Colon (tissue), 2 donors: ENCODE measurements around the gene C2orf92.
A peak's percentile ranks its signal among the peaks of the same experiment; 100 is the strongest.
"Not testable (repeated sequence)": the region's sequence is repeated elsewhere in the genome, so short reads cannot be mapped to it uniquely, and the experiment has no call there.

Experiments used
- FAIRE-seq: peaks from 2 replicates; lab custom pipeline; 2012; peaks lifted over from hg19 to GRCh38; lab: Jason Lieb, UNC
- donor health status: control.
- donor health status: control.

The C2orf92 gene

GRCh38 chr2:97695744-97696143 is 26.2 kb downstream of the C2orf92 start:
- FAIRE-seq = no peak

- peak; percentile 51 for FAIRE-seq
Measured at GRCh38 chr2:97697252-97698235, 28.0 kb downstream of the C2orf92 start.

GRCh38 chr2:97698530-97698929 is 29.0 kb downstream of the C2orf92 start:
- no peak for FAIRE-seq

DNA sequence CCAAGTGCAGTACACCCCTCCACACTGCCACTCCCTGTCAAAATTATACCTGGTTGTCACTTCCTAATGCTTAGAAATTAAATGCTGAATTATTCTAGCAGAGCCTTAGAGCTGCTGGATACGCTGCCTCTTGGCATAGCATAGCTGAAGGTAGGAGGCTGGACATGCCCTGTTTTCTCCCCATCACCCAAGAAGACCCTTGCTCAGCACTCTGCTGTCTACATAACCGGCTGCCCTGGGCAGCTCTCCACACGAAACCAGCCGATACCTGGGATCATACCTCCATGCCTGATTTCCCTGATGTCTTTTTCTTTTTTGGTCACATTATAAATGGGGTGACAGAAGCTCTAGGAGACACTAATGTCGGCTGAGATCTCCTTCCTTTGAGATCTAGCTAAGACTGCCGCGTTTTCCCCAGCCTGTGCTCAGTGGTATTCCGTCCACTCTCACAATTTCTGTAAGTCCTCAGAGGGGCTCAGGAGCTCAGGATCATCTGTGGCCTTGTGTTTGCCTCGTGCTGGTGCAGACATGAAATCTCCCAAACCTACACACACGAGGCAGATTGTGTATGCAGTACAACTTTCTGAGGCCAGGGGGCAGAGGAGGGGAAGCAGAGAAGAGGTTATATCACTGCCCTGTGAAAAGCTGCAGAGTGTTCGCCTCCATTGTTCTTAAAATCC is 30.4 kb downstream of the C2orf92 start:
- no peak for FAIRE-seq

- FAIRE-seq = no peak
Measured at GRCh38 chr2:97701186-97701585, 31.7 kb downstream of the C2orf92 start.

- FAIRE-seq = no peak
Measured at GRCh38 chr2:97701851-97702465, 32.4 kb downstream of the C2orf92 start.

GRCh38 chr2:97702731-97703470 is 33.4 kb downstream of the C2orf92 start:
- no peak for FAIRE-seq

DNA sequence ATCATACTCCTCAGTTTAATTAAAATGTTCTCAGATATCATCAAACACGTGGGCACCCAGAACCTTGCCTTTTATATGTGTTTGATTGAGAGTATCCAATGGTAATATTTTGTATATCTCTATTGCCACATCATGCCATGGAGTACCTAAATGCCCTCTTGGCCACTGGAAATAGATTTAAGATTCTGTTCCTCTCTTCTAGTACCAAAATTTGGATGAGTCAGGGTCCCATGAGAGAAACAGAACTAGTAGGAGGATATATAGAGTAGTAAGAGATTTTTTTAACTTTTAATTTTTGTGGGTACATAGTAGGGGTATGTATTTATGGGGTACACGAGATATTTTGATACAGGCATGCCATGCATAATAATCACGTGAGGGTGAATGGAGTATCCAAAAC is 34.2 kb downstream of the C2orf92 start:
- FAIRE-seq = no peak

DNA sequence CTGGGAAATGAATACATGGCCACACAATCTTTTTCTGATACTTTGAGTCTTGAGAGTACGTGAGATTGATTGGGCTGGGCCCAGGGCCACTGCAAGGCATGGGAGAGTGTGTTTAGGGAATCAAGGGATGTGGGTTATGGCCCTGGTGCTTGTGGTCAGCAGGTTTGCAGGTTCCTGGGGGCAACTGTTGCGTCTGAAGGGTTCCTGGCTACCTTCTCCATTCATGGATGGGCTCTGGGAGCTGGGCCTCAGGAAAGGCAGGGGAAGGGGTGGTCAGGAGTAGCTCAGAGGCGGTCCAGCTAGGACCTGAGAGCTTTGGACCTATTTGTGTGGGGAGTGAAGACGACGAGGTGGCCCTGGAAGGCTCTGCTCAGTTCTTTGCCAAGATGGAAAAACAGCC is 35.5 kb downstream of the C2orf92 start:
- no peak for FAIRE-seq

GRCh38 chr2:97706112-97706511 is 36.6 kb downstream of the C2orf92 start:
- no peak for FAIRE-seq

DNA sequence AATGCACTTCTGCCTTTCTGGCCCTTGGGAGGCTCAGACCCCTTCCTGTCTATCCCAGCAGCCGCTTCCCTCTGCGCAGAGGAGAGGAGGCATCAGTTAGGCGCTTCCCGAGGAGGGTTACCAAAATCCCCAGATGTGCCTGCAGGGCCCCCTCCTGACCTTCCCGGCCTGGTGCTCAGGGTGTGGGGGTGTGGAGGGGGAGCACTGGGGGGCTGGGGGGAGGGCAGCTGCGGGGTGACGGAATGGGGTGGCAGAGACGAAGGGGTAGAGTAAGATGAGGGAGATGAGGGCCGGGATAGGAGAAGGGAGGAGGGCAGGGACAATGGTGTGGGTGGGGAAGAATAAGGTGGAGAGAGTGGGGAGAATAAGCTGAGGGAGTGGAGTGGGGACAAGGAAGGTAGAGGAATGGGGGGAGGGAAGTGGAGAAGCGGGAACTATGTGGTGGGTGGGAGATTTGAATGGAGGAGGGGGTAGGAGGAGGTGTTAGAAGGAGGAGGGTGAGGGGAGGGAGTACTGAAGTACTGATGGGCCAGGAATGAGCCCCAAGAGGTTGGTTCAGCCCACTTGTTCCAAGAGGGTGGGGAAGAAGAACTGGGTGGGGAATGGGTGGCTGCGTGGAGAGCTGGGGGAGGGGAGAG is 37.3 kb downstream of the C2orf92 start:
- FAIRE-seq = no peak

DNA sequence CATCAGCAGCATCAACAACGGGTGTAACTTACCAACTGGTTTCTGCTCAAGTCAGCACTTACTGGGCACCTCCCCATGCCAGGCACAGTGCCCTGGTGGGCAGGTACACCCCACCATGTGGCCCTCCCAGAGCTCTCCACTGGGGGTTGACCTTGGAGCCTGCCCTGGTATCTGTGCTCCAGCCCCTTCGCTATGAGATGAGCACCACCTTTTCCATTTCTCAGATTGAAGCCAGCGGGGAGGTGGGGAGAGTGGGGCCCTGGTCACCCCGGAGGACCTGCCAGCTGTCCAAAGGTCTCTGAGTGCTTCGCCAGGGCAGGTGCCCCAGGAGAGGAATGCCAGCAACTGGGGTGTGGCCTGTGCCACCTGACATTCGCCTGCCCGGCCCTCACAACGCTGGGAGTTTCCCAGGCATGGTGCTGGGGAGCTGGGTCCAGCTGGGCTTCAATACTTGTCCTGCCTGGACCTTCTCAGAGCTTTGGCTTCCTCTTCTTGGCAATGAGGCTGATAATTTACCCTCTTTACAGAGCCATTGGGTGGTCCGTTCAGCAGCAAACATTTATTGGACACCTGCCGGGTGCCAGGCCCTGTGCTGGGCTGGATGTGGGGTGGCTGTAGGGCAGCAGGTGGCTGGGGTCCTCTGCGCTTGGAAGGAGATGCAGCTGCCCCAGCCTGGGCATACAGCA is 38.0 kb downstream of the C2orf92 start:
- no peak for FAIRE-seq

DNA sequence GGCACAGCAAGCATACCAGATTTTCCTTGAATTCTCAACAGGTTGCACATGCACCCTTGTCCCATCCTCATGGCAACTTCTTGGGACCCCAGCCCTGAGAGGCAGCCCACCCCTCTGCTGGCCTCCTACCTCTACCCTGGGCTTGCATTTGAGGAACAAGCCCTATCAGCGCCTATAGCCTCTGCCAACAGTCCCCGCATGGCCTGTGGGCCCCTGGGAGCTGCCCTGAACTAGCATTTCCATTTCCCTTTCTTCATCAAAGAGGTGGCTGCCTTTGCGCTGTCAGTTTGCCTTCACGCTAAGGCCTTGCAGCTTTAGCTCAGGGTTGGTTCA is 38.5 kb downstream of the C2orf92 start:
- no peak for FAIRE-seq

GRCh38 chr2:97708608-97709007 is 39.1 kb downstream of the C2orf92 start:
- no peak for FAIRE-seq

- no peak for FAIRE-seq
Measured at GRCh38 chr2:97711394-97711711, 41.8 kb downstream of the C2orf92 start.

DNA sequence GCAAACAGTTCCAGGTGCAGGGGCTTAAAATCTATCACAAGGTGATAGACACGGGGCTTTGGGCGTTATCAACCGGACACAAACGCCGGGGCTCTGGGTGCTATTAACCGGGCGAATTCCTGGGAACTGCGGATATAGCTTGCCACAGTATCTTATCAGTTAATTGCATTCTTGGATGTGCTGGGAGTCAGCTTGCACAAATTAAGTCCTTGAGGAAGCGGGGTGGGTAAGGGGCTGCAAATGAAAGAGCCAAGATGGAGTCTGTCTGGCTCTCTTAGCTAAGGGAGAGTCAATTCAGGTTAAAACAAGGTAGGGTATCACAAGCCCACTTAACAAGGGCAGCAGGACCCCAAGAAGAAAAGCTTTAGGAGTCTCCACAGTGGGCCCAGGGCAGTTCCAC is 42.7 kb downstream of the C2orf92 start:
- FAIRE-seq = not testable (repeated sequence)

- no peak for FAIRE-seq
Measured at GRCh38 chr2:97712693-97713295, 43.3 kb downstream of the C2orf92 start.

DNA sequence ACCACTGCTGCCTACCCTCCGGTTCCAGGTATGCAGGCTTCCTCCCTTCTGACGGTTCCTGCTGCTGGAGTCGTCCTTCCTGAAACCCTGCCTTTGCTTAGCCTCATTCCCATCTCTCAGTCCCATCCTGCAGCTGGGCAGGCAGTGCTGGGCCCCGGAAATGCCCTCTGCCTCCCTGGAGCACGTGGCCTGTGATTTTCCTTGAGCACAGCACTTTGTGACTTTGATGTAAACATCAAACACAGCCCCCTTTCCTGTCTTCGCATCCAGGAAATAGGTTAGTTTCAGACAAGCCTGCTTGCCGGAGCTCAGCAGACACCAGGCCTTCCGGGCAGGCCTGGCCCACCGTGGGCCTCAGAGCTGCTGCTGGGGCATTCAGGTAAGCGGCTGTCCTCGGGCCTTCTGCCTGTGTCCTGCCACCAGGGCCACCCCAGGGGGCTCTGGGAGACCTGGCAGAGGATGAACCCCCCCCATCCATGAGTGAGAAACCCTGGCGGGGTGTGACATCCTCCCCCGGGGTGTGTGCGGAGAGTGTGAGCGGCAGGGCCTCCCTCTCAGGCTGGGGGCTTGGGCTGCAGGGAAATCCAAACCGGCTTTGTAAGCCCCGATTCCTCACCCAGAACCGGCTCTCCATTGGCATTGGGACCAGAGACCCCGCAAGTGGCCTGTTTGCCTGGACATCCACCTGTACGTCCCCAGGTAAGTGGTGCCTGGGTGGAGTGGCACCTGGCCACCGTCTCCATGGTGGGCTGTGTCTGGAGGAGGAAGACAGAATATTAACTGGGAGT is 44.0 kb downstream of the C2orf92 start, which contains the start of gene ZAP70:
Gene ZAP70, plus strand, starts transcription at position 281 of the 788 bp plus-strand sequence. CDS start 10,461 bp downstream, outside the sequence.
- FAIRE-seq = no peak

GRCh38 chr2:97714084-97714949 is 44.8 kb downstream of the C2orf92 start:
- no peak for FAIRE-seq
